Effector memory CD4-positive, alpha-beta T cell (primary cell): ENCODE results near the gene ZNF574.
"Not testable (repeated sequence)": the region's sequence is repeated elsewhere in the genome, so short reads cannot be mapped to it uniquely, and the experiment has no call there.

Experiments used
- DNase-seq, 3 donors: peaks; one replicate each; pipeline ENCODE4 v3.0.0-alpha.2; 2020
- H3K27ac ChIP-seq: 2 replicates; pipeline ENCODE4 v1.7.0; 2013; ENCODE audit warnings: mild to moderate bottlenecking, low read length, moderate library complexity; ENCODE audit not compliant: insufficient read depth, poor library complexity, severe bottlenecking
- H3K27me3 ChIP-seq: replicated peaks from 2 replicates; pipeline ENCODE4 v1.7.0; 2013; ENCODE audit warnings: mild to moderate bottlenecking, low read length; ENCODE audit not compliant: insufficient read depth, control insufficient read depth, poor library complexity, severe bottlenecking
- H3K36me3 ChIP-seq: 2 replicates; pipeline ENCODE4 v1.7.0; 2013; ENCODE audit warnings: mild to moderate bottlenecking, low read length, moderate library complexity; ENCODE audit not compliant: control insufficient read depth, insufficient read depth
- H3K4me1 ChIP-seq: 2 replicates; pipeline ENCODE4 v1.7.0; 2013; ENCODE audit warnings: low read length, mild to moderate bottlenecking; ENCODE audit not compliant: control insufficient read depth, insufficient read depth, poor library complexity, severe bottlenecking
- H3K4me3 ChIP-seq: 2 replicates; pipeline ENCODE4 v1.7.0; 2013; ENCODE audit warnings: low read length, low read depth, mild to moderate bottlenecking; ENCODE audit not compliant: insufficient read depth, poor library complexity, severe bottlenecking
- H3K9me3 ChIP-seq: 2 replicates; pipeline ENCODE4 v1.7.0; 2013; ENCODE audit warnings: mild to moderate bottlenecking, low read length, moderate library complexity; ENCODE audit not compliant: control insufficient read depth
- total RNA-seq, 3 donors: gene quantifications; one replicate each; lab custom pipeline; 2026; lab: John Stamatoyannopoulos, UW

ZNF574 gene
- total RNA-seq, result 35.9 to 44.8 (median 40.3) reads per million in 3 donors

- Histone ChIP-seq H3K4me1 (peaks cover 15% of the 10 kb centered on the region), H3K36me3 (peaks cover 28% of the 10 kb centered on the region), H3K27ac (peak within 1 kb of the TSS; percentile 99), H3K27me3 (no peaks in the 10 kb centered on the region), H3K9me3 (no peaks in the 10 kb centered on the region), H3K4me3 (peak within 1 kb of the TSS; percentile 77)
- peak; percentile 95 to 97 (median 96) for DNase-seq
Measured at GRCh38 chr19:42075616-42076379, at the start of gene ZNF574. ZNF574 (plus strand) TSS chr19:42076166; CDS start chr19:42078607, 2,441 bp downstream.

GRCh38 chr19:42028304-42029216, 47.4 kb upstream of the ZNF574 start:
- Histone ChIP-seq H3K4me1 (no peaks in the 10 kb centered on the region), H3K27me3 (no peaks in the 10 kb centered on the region), H3K36me3 (no peaks in the 10 kb centered on the region), H3K9me3 (no peaks in the 10 kb centered on the region), H3K27ac (no peak overlapping the region), H3K4me3 (no peak overlapping the region)
- no peak for DNase-seq

- Histone ChIP-seq H3K27me3 (no peaks in the 10 kb centered on the region), H3K4me1 (no peaks in the 10 kb centered on the region), H3K4me3 (no peak overlapping the region), H3K9me3 (no peaks in the 10 kb centered on the region), H3K36me3 (no peaks in the 10 kb centered on the region), H3K27ac (no peak overlapping the region)
- no peak for DNase-seq
Measured at GRCh38 chr19:42030645-42031440, 45.1 kb upstream of the ZNF574 start.

- DNase-seq, result no peak
- no peaks in the 10 kb centered on the region for H3K9me3 ChIP-seq
- no peaks in the 10 kb centered on the region for H3K27me3 ChIP-seq
- no peak overlapping the region for H3K27ac ChIP-seq
- H3K4me1 ChIP-seq, result no peaks in the 10 kb centered on the region
- H3K36me3 ChIP-seq, result no peaks in the 10 kb centered on the region
- H3K4me3 ChIP-seq, result no peak overlapping the region
Measured at GRCh38 chr19:42032431-42032830, 43.5 kb upstream of the ZNF574 start.

- H3K9me3 ChIP-seq, result no peaks in the 10 kb centered on the region
- no peaks in the 10 kb centered on the region for H3K36me3 ChIP-seq
- no peak overlapping the region for H3K4me3 ChIP-seq
- H3K4me1 ChIP-seq, result no peaks in the 10 kb centered on the region
- no peaks in the 10 kb centered on the region for H3K27me3 ChIP-seq
- H3K27ac ChIP-seq, result no peak overlapping the region
- DNase-seq, result no peak
Measured at GRCh38 chr19:42033413-42033812, 42.6 kb upstream of the ZNF574 start.

GRCh38 chr19:42034640-42035391, 41.1 kb upstream of the ZNF574 start:
- not testable (repeated sequence) for H3K27me3 ChIP-seq, H3K36me3 ChIP-seq, H3K9me3 ChIP-seq, H3K27ac ChIP-seq, H3K4me1 ChIP-seq, H3K4me3 ChIP-seq
- DNase-seq, result peak; percentile 11 to 54 (median 29)

GRCh38 chr19:42037649-42038048, 38.3 kb upstream of the ZNF574 start:
- DNase-seq, result no peak
- no peak overlapping the region for H3K4me3 ChIP-seq
- no peak overlapping the region for H3K27ac ChIP-seq
- H3K9me3 ChIP-seq, result no peaks in the 10 kb centered on the region
- H3K4me1 ChIP-seq, result no peaks in the 10 kb centered on the region
- H3K36me3 ChIP-seq, result no peaks in the 10 kb centered on the region
- H3K27me3 ChIP-seq, result no peaks in the 10 kb centered on the region

- H3K4me3 ChIP-seq, result no peak overlapping the region
- H3K9me3 ChIP-seq, result no peaks in the 10 kb centered on the region
- H3K27me3 ChIP-seq, result no peaks in the 10 kb centered on the region
- no peaks in the 10 kb centered on the region for H3K4me1 ChIP-seq
- no peak overlapping the region for H3K27ac ChIP-seq
- no peak for DNase-seq
- no peaks in the 10 kb centered on the region for H3K36me3 ChIP-seq
Measured at GRCh38 chr19:42038666-42039065, 37.3 kb upstream of the ZNF574 start.

GRCh38 chr19:42040031-42040430, 35.9 kb upstream of the ZNF574 start:
- Histone ChIP-seq H3K4me1 (no peaks in the 10 kb centered on the region), H3K36me3 (no peaks in the 10 kb centered on the region), H3K27me3 (no peaks in the 10 kb centered on the region), H3K27ac (no peak overlapping the region), H3K4me3 (no peak overlapping the region), H3K9me3 (no peaks in the 10 kb centered on the region)
- DNase-seq, result no peak
